ENCODE measurements around the gene ZNF804A.

DNA sequence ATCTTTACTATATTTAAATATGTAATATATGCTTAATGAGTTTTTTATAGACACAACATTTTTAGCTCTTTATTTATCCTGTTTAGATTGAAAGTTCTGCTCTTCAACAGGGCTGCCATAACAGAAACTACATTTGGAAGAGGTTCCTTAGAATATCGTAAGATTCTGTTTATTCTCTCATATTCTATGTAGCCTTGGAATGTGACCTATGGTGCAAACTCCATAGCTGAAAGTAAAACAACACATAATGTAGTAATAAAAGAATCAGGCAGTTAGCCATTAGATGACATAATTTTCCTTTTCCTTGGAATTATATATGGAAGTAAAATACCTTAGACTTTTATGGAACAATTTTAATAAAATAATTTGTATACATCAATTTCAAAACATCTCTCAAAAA, 91.3 kb downstream of the ZNF804A start:
- TF ChIP-seq CTCF (conservative IDR thresholded peaks at IDR 0.05; ENCODE audit: low read depth, low read length) (no peak), MAZ (IDR thresholded peaks at IDR 0.05; ENCODE audit: borderline replicate concordance, low read depth, low read length) (no peak), CEBPB (IDR thresholded peaks at IDR 0.05; ENCODE audit: low read depth, low read length) (no peak), POLR2A (IDR thresholded peaks at IDR 0.05; ENCODE audit: low read depth, low read length) (no peak), SMC3 (IDR thresholded peaks at IDR 0.05; ENCODE audit: low read depth, low read length) (no peak), BHLHE40 (IDR thresholded peaks at IDR 0.05; ENCODE audit: low read depth, low read length) (no peak), RFX5 (IDR thresholded peaks at IDR 0.05; ENCODE audit: low read depth, low read length) (no peak), MAFK (IDR thresholded peaks at IDR 0.05; ENCODE audit: low read depth, low read length) (no peak), MXI1 (IDR thresholded peaks at IDR 0.05; ENCODE audit: borderline replicate concordance, low read depth, low read length) (no peak), CHD1 (IDR thresholded peaks at IDR 0.05; ENCODE audit: low read depth, low read length) (no peak), RAD21 (IDR thresholded peaks at IDR 0.05; ENCODE audit: low read length) (no peak)
- TF ChIP-seq, protein P1, sequence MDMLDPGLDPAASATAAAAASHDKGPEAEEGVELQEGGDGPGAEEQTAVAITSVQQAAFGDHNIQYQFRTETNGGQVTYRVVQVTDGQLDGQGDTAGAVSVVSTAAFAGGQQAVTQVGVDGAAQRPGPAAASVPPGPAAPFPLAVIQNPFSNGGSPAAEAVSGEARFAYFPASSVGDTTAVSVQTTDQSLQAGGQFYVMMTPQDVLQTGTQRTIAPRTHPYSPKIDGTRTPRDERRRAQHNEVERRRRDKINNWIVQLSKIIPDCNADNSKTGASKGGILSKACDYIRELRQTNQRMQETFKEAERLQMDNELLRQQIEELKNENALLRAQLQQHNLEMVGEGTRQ (IDR thresholded peaks at IDR 0.05; ENCODE audit: low read depth, low read length): no peak
- TF ChIP-seq, protein P2, sequence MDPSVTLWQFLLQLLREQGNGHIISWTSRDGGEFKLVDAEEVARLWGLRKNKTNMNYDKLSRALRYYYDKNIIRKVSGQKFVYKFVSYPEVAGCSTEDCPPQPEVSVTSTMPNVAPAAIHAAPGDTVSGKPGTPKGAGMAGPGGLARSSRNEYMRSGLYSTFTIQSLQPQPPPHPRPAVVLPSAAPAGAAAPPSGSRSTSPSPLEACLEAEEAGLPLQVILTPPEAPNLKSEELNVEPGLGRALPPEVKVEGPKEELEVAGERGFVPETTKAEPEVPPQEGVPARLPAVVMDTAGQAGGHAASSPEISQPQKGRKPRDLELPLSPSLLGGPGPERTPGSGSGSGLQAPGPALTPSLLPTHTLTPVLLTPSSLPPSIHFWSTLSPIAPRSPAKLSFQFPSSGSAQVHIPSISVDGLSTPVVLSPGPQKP (IDR thresholded peaks at IDR 0.05; ENCODE audit: borderline replicate concordance, low read depth, low read length): no peak
